ENCODE results near the gene H3-3A. TPM values are rescaled to one million over a fixed set of nuclear protein-coding genes. Genes with fewer than 3 reads are reported as not detected.
A peak's percentile ranks its signal among the peaks of the same experiment; 100 is the strongest.

The H3-3A gene
- total RNA-seq, 2 donors from 2014 or later, result 244 to 279 TPM

GRCh38 chr1:226072347-226072746 lies 9.8 kb downstream of the H3-3A start:
- peaks cover 47% of the 10 kb centered on the region for H3K36me3 ChIP-seq
- TF ChIP-seq CTCF (IDR thresholded peaks at IDR 0.05), result no peak

GRCh38 chr1:226073184-226073950 lies 10.9 kb downstream of the H3-3A start:
- no peak for TF ChIP-seq CTCF (IDR thresholded peaks at IDR 0.05)
- H3K4me1 ChIP-seq, result peaks cover 0 to 10% of the 10 kb centered on the region in 2 donors
- H3K9me3 ChIP-seq, result no peaks in the 10 kb centered on the region
- no peak for DNase-seq (ENCODE audit: low spot score)
- no peak overlapping the region for H3K4me3 ChIP-seq
- H3K27ac ChIP-seq, result no peak overlapping the region
- H3K27me3 ChIP-seq, result no peaks in the 10 kb centered on the region
- H3K36me3 ChIP-seq, result peaks cover 37% of the 10 kb centered on the region

More at GRCh38 chr1:226072347-226072746, 9.8 kb downstream of the H3-3A start:
- no peak overlapping the region for H3K4me3 ChIP-seq
- no peak overlapping the region for H3K27ac ChIP-seq
- peaks cover 0 to 21% of the 10 kb centered on the region in 2 donors for H3K4me1 ChIP-seq
- DNase-seq (ENCODE audit: low spot score), result no peak
- H3K27me3 ChIP-seq, result no peaks in the 10 kb centered on the region
- no peaks in the 10 kb centered on the region for H3K9me3 ChIP-seq

- H3K4me1 ChIP-seq, result peaks cover 0 to 5% of the 10 kb centered on the region in 2 donors
- no peak for TF ChIP-seq CTCF (IDR thresholded peaks at IDR 0.05)
- H3K27ac ChIP-seq, result no peak overlapping the region
- H3K27me3 ChIP-seq, result no peaks in the 10 kb centered on the region
- H3K9me3 ChIP-seq, result no peaks in the 10 kb centered on the region
- peaks cover 32% of the 10 kb centered on the region for H3K36me3 ChIP-seq
- DNase-seq (ENCODE audit: low spot score), result no peak
- H3K4me3 ChIP-seq, result no peak overlapping the region
Observed at GRCh38 chr1:226074046-226074445, 11.5 kb downstream of the H3-3A start.

GRCh38 chr1:226076378-226076777 lies 13.9 kb downstream of the H3-3A start:
- H3K27me3 ChIP-seq, result no peaks in the 10 kb centered on the region
- H3K4me3 ChIP-seq, result no peak overlapping the region
- peaks cover 11% of the 10 kb centered on the region for H3K36me3 ChIP-seq
- no peaks in the 10 kb centered on the region for H3K4me1 ChIP-seq
- no peaks in the 10 kb centered on the region for H3K9me3 ChIP-seq
- TF ChIP-seq CTCF (IDR thresholded peaks at IDR 0.05), result no peak
- no peak overlapping the region for H3K27ac ChIP-seq
- no peak for DNase-seq (ENCODE audit: low spot score)

GRCh38 chr1:226078374-226078773 lies 15.9 kb downstream of the H3-3A start:
- Histone ChIP-seq H3K27me3 (no peaks in the 10 kb centered on the region), H3K4me1 (peaks cover 0 to 8% of the 10 kb centered on the region in 2 donors), H3K27ac (no peak overlapping the region), H3K9me3 (no peaks in the 10 kb centered on the region), H3K4me3 (no peak overlapping the region), H3K36me3 (no peaks in the 10 kb centered on the region)
- no peak for DNase-seq (ENCODE audit: low spot score)
- no peak for TF ChIP-seq CTCF (IDR thresholded peaks at IDR 0.05)

GRCh38 chr1:226082587-226082917 lies 20.0 kb downstream of the H3-3A start:
- no peak for DNase-seq (ENCODE audit: low spot score)
- Histone ChIP-seq H3K4me1 (peaks cover 0 to 15% of the 10 kb centered on the region in 2 donors), H3K36me3 (no peaks in the 10 kb centered on the region), H3K27me3 (no peaks in the 10 kb centered on the region), H3K9me3 (no peaks in the 10 kb centered on the region), H3K4me3 (peak overlapping the region; percentile 52 to 72), H3K27ac (peak overlapping the region; percentile 68 to 71)
- TF ChIP-seq CTCF (IDR thresholded peaks at IDR 0.05), result no peak

Measured in right atrium auricular region (tissue), 2 donors.